HG03354 (cell line): ENCODE data around the gene MLKL.
A peak's percentile ranks its signal among the peaks of the same experiment; 100 is the strongest.
"Not testable (repeated sequence)": the region's sequence is repeated elsewhere in the genome, so short reads cannot be mapped to it uniquely, and the experiment has no call there.

Experiments used
- ATAC-seq: cut with Tn5 transposase; IDR thresholded peaks from one replicate; pipeline ENCODE4 v1.9.1; 2021; ENCODE audit warnings: mild to moderate bottlenecking; ENCODE audit not compliant: unreplicated experiment, poor library complexity, severe bottlenecking

Gene MLKL

GRCh38 chr16:74711938-74712337 is 11.3 kb upstream of the MLKL start:
- ATAC-seq = no peak

GRCh38 chr16:74710401-74710800 is 9.7 kb upstream of the MLKL start:
- no peak for ATAC-seq

- peak; percentile 96 for ATAC-seq
Observed at GRCh38 chr16:74709441-74709877, 8.8 kb upstream of the MLKL start.

- peak; percentile 25 for ATAC-seq
Observed at GRCh38 chr16:74700116-74700437, 585 bp downstream of the MLKL start.

- ATAC-seq = no peak
Observed at GRCh38 chr16:74699666-74700065, 996 bp downstream of the MLKL start.

GRCh38 chr16:74698222-74698621 is 2.4 kb downstream of the MLKL start:
- ATAC-seq = no peak

GRCh38 chr16:74695450-74696422 is 4.9 kb downstream of the MLKL start:
- peak; percentile 92 for ATAC-seq

GRCh38 chr16:74691093-74691855 is 9.4 kb downstream of the MLKL start:
- ATAC-seq = no peak

- no peak for ATAC-seq
Observed at GRCh38 chr16:74682556-74682955, 18.1 kb downstream of the MLKL start.

- ATAC-seq = no peak
Observed at GRCh38 chr16:74680681-74681080, 20.0 kb downstream of the MLKL start.

GRCh38 chr16:74679983-74680382 is 20.7 kb downstream of the MLKL start:
- ATAC-seq = no peak

GRCh38 chr16:74677868-74678267 is 22.8 kb downstream of the MLKL start:
- ATAC-seq = no peak

- no peak for ATAC-seq
Observed at GRCh38 chr16:74673876-74674275, 26.8 kb downstream of the MLKL start.

GRCh38 chr16:74668877-74669276 is 31.8 kb downstream of the MLKL start:
- not testable (repeated sequence) for ATAC-seq

GRCh38 chr16:74667255-74667700 is 33.4 kb downstream of the MLKL start:
- ATAC-seq = no peak

GRCh38 chr16:74666425-74667254 is 34.0 kb downstream of the MLKL start, which contains the start of gene RFWD3:
TSS of gene RFWD3 (minus strand) at chr16:74666877. CDS start at chr16:74661449, 5,428 bp downstream.
- ATAC-seq = peak; percentile 100

GRCh38 chr16:74666010-74666421 is 34.6 kb downstream of the MLKL start:
- ATAC-seq = no peak

GRCh38 chr16:74661064-74661463 is 39.6 kb downstream of the MLKL start:
- ATAC-seq = no peak

- ATAC-seq = no peak
Observed at GRCh38 chr16:74660383-74660782, 40.3 kb downstream of the MLKL start.

- no peak for ATAC-seq
Observed at GRCh38 chr16:74659041-74659440, 41.6 kb downstream of the MLKL start.
